ENCODE measurements around the gene YEATS4. TPM values are rescaled to one million over a fixed set of nuclear protein-coding genes. Genes with fewer than 3 reads are reported as not detected.

YEATS4 gene
- polyA plus RNA-seq, 1 experiment: 9.1 TPM

DNA sequence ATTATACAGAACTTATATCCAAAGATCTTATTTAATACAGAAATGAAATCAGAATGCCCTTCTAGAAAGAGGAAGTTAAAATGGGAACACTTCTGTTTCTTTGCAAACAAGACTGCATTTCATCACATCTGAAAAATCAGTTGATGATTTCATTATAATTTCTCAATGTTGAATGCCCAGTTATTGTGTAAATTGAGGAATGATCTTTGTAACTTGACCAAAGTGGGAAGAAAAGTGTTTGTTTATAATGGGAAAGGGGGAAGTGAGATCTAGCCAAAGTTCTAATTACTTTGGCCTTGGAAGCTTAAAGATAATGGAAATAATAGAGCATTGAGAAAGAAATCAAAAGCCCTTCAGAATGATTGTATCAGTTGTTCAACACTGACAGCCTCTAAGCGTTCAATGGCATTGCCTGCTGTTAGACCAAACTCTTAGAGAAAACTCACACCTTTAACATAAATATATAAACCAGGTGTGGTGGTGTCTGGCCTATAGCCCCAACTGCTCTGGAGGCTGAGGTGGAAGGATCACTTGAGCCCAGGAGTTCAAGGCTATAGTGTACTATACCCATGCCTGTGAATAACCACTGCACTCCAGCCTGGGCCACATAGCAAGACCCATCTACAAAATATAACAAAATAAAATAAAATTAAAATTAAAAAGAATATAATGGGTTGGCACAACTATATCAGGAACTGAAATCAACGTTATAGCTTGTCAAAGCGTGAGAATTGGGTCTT is 21.3 kb upstream of the YEATS4 start:
- no peak for DNase-seq (ENCODE audit: low read depth)
- ChIA-PET CTCF (interaction anchor here (0.6 to 1.3 kb wide), 4 partner anchors 12 to 1129 kb away, joined by 3 read pairs; no protein-coding TSS in a partner anchor), POLR2A (interaction anchor here (0.6 kb wide), 1 partner anchor 190 kb away, joined by 3 read pairs; no protein-coding TSS in a partner anchor)
- TF ChIP-seq, protein P1, sequence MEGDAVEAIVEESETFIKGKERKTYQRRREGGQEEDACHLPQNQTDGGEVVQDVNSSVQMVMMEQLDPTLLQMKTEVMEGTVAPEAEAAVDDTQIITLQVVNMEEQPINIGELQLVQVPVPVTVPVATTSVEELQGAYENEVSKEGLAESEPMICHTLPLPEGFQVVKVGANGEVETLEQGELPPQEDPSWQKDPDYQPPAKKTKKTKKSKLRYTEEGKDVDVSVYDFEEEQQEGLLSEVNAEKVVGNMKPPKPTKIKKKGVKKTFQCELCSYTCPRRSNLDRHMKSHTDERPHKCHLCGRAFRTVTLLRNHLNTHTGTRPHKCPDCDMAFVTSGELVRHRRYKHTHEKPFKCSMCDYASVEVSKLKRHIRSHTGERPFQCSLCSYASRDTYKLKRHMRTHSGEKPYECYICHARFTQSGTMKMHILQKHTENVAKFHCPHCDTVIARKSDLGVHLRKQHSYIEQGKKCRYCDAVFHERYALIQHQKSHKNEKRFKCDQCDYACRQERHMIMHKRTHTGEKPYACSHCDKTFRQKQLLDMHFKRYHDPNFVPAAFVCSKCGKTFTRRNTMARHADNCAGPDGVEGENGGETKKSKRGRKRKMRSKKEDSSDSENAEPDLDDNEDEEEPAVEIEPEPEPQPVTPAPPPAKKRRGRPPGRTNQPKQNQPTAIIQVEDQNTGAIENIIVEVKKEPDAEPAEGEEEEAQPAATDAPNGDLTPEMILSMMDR (IDR thresholded peaks at IDR 0.05; ENCODE audit: insufficient read depth, low read depth, low read length): no peak
- peaks cover 5% of the 10 kb centered on the region; the same call in 1 of the 2 replicates for H3K27me3 ChIP-seq (ENCODE audit: control insufficient read depth, insufficient read depth, low read length)
- H3K4me3 ChIP-seq (ENCODE audit: low read depth, low read length): no peak overlapping the region
- no peaks in the 10 kb centered on the region for H3K36me3 ChIP-seq (ENCODE audit: control insufficient read depth, insufficient read depth, low read length)

DNA sequence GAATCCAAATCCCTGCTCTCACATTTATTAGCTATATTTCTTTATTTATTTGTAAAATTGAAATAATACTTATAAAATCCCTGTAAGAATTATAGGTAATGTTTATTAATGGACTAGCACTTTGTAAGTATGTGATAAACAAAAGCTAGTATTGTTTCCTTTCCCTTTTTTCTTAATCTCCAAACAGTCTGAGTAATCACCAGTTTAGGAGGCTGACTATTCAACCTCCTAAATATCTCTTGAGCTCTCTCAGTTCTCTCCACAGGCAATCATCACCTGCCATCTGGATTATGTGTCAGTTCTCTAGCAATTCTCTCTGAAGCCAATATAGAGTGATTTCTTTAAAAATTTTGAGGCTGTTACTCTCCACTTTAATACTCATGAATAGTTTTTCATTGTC is 20.6 kb upstream of the YEATS4 start:
- no peak overlapping the region for H3K4me3 ChIP-seq (ENCODE audit: low read depth, low read length)
- CTCF ChIA-PET: interaction anchor here (0.6 to 1.3 kb wide), 3 partner anchors 11 to 1130 kb away, joined by 3 read pairs; no protein-coding TSS in a partner anchor
- no peak for DNase-seq (ENCODE audit: low read depth)
- TF ChIP-seq, protein P1 (IDR thresholded peaks at IDR 0.05; ENCODE audit: insufficient read depth, low read depth, low read length): no peak
- H3K27me3 ChIP-seq (ENCODE audit: control insufficient read depth, insufficient read depth, low read length): peaks cover 5% of the 10 kb centered on the region; the same call in 1 of the 2 replicates
- POLR2A ChIA-PET: no interaction called here
- H3K36me3 ChIP-seq (ENCODE audit: control insufficient read depth, insufficient read depth, low read length): no peaks in the 10 kb centered on the region

DNA sequence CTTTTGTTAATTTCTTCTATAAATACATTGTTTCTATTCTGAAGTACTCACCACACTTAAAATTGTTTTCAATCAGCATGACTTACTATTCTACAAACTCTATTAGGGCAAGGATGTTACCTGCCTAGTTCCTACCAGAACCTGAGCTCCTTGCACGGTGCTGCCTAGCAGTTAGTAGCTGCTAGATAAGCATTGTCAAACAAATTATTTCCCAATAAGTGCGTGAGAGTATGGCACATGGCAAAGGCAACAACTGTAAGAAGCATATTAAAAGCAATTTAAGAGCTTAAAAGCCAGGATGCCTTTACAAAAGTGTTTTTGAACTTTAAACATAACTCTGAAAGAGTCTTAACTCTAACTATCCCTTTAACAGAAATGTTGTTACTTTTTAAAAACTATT is 19.5 kb upstream of the YEATS4 start:
- DNase-seq (ENCODE audit: low read depth): no peak
- TF ChIP-seq, protein P1 (IDR thresholded peaks at IDR 0.05; ENCODE audit: insufficient read depth, low read depth, low read length): no peak
- H3K4me3 ChIP-seq (ENCODE audit: low read depth, low read length): no peak overlapping the region
- peaks cover 5% of the 10 kb centered on the region; the same call in 1 of the 2 replicates for H3K27me3 ChIP-seq (ENCODE audit: control insufficient read depth, insufficient read depth, low read length)
- POLR2A ChIA-PET: no interaction called here
- CTCF ChIA-PET: no interaction called here
- H3K36me3 ChIP-seq (ENCODE audit: control insufficient read depth, insufficient read depth, low read length): no peaks in the 10 kb centered on the region

DNA sequence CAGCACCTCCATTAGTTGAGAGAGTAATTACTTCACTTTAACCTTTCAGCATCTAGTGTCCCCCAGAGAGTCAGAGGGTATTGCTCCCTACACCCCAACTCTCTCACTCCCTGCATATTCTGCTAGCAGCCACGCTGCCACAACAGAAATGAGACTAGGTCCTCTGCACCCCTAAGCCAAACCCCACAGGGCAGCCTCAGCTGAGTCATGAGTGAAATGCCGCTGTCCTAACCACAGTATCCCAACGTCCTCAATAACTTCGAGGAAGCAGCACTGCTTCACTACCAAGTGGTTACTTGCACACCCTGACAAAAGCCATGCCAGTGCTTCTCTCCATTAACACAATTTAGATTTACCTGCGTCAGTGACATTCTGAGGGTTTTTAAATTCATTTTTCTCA is 18.2 kb upstream of the YEATS4 start:
- POLR2A ChIA-PET: no interaction called here
- no peak for DNase-seq (ENCODE audit: low read depth)
- TF ChIP-seq, protein P1 (IDR thresholded peaks at IDR 0.05; ENCODE audit: insufficient read depth, low read depth, low read length): no peak
- Histone ChIP-seq H3K27me3 (ENCODE audit: control insufficient read depth, insufficient read depth, low read length) (peaks cover 5% of the 10 kb centered on the region; the same call in 1 of the 2 replicates), H3K4me3 (ENCODE audit: low read depth, low read length) (no peak overlapping the region), H3K36me3 (ENCODE audit: control insufficient read depth, insufficient read depth, low read length) (no peaks in the 10 kb centered on the region)
- CTCF ChIA-PET: no interaction called here

DNA sequence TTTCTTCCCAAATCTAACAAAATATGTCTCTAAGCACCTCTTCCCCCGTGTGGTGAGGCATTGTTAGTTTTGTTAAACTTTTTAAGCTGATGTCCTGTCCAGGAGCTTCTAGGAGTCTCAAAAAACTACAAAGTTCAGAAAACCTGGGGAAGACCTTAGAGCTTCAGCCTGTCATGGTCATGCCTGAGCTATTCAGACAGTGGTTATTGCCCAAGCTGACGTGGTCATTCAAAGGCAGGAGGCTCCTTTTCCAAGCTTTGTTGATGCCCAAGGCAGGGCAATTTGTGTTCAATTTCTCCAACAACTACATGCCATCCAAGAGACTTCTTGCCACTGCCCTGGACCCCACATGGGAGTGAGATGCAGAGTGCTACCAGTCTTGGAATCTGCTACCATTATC is 17.1 kb upstream of the YEATS4 start:
- DNase-seq (ENCODE audit: low read depth): no peak
- POLR2A ChIA-PET: no interaction called here

More for the DNA sequence above, 17.1 kb upstream of the YEATS4 start:
- peaks cover 5% of the 10 kb centered on the region; the same call in 1 of the 2 replicates for H3K27me3 ChIP-seq (ENCODE audit: control insufficient read depth, insufficient read depth, low read length)
- CTCF ChIA-PET: interaction anchor here (0.5 to 0.6 kb wide), 2 partner anchors 185 to 1339 kb away, joined by 3 read pairs; no protein-coding TSS in a partner anchor
- TF ChIP-seq, protein P1 (IDR thresholded peaks at IDR 0.05; ENCODE audit: insufficient read depth, low read depth, low read length): no peak
- no peaks in the 10 kb centered on the region for H3K36me3 ChIP-seq (ENCODE audit: control insufficient read depth, insufficient read depth, low read length)
- no peak overlapping the region for H3K4me3 ChIP-seq (ENCODE audit: low read depth, low read length)
